ENCODE data around the gene METTL26. TPM values are rescaled to one million over a fixed set of nuclear protein-coding genes. Genes with fewer than 3 reads are reported as not detected.

METTL26 gene
- total and polyA plus RNA-seq, 10 of the 15 experiments (the other 5 are each of a cell fraction or from before 2014, with no cell fraction given), result 5.4 to 163 (median 79.3) TPM

- TF ChIP-seq ZNF592 (IDR thresholded peaks at IDR 0.05) (no peak), POLR2A (IDR thresholded peaks at IDR 0.05; ENCODE audit: low read depth, low read length) (peak; percentile 66), RFX5 (IDR thresholded peaks at IDR 0.05; ENCODE audit: low read depth, low read length) (no peak), HDAC6 (IDR thresholded peaks at IDR 0.05; ENCODE audit: unreplicated experiment) (no peak), CEBPB (IDR thresholded peaks at IDR 0.05; ENCODE audit: borderline replicate concordance in 1 of 2, low read depth in 2 of 2, low read length in 2 of 2) (no peak), EP300 (IDR thresholded peaks at IDR 0.05; ENCODE audit: borderline replicate concordance in 1 of 2, control insufficient read depth in 1 of 2, low read depth in 2 of 2, low read length in 2 of 2) (no peak), ZBTB4 (CRISPR knock-in tag; IDR thresholded peaks at IDR 0.05) (no peak), E2F4 (IDR thresholded peaks at IDR 0.05; ENCODE audit: low read depth, low read length) (no peak), NR2F1 (conservative IDR thresholded peaks at IDR 0.05) (no peak), LARP7 (IDR thresholded peaks at IDR 0.05) (0 out of 2 replicates have a peak, but pooled peaks have one; percentile 18), CBX3 (IDR thresholded peaks at IDR 0.05; ENCODE audit: borderline replicate concordance, low read depth) (no peak), HSF1 (IDR thresholded peaks at IDR 0.05; ENCODE audit: low read depth, low read length) (no peak), E2F8 (IDR thresholded peaks at IDR 0.05; ENCODE audit: low read depth, partially characterized antibody) (no peak)
Observed at GRCh38 chr16:674968-675883, 39.1 kb upstream of the METTL26 start, which contains the start of gene RHBDL1 (continued).

All from GM12878 (cell line).